Measurements from ENCODE around the gene GRIN1. TPM values are rescaled to one million over a fixed set of nuclear protein-coding genes. Genes with fewer than 3 reads are reported as not detected.

The GRIN1 gene
- total and polyA plus RNA-seq, 10 of the 15 experiments (the other 5 are each of a cell fraction or from before 2014, with no cell fraction given), result 0.05 to 0.10 (median 0.06) TPM; not detected in 6

- TF ChIP-seq CUX1 (IDR thresholded peaks at IDR 0.05; ENCODE audit: insufficient replicate concordance, low read depth, low read length) (no peak), SMAD5 (IDR thresholded peaks at IDR 0.05; ENCODE audit: low read depth) (no peak), HSF1 (IDR thresholded peaks at IDR 0.05; ENCODE audit: low read depth, low read length) (no peak), STAT1 (conservative IDR thresholded peaks at IDR 0.05) (0 out of 2 replicates have a peak, but pooled peaks have one; percentile 28), USF1 (IDR thresholded peaks at IDR 0.05; ENCODE audit: borderline replicate concordance, extremely low read length, insufficient read depth, low read depth, low read length) (no peak), ZNF217 (IDR thresholded peaks at IDR 0.05) (no peak), CBFB (IDR thresholded peaks at IDR 0.05; ENCODE audit: low read depth) (peak; percentile 65; the same call in 1 of the 2 replicates), BMI1 (IDR thresholded peaks at IDR 0.05; ENCODE audit: borderline replicate concordance) (no peak), JUND (IDR thresholded peaks at IDR 0.05; ENCODE audit: low read depth, low read length) (peak; percentile 50; the same call in 1 of the 2 replicates), NR2C2 (IDR thresholded peaks at IDR 0.05; ENCODE audit: borderline replicate concordance, control insufficient read depth, insufficient read length, low read depth) (no peak), PML (IDR thresholded peaks at IDR 0.05; ENCODE audit: low read length) (no peak), TARDBP (IDR thresholded peaks at IDR 0.05; ENCODE audit: borderline replicate concordance) (no peak), SRF (IDR thresholded peaks at IDR 0.05; ENCODE audit: low read depth in 2 of 2, low read length in 2 of 2) (peak in 1 of 2 experiments; percentile 39; a peak in 1 of 4 replicates), PRDM15 (CRISPR knock-in tag; IDR thresholded peaks at IDR 0.05) (no peak), CHD4 (IDR thresholded peaks at IDR 0.05) (no peak), NFXL1 (IDR thresholded peaks at IDR 0.05; ENCODE audit: borderline replicate concordance) (no peak), MYC (IDR thresholded peaks at IDR 0.05; ENCODE audit: insufficient read depth, insufficient read length, insufficient replicate concordance, low read length, severe bottlenecking) (no peak)
Observed at GRCh38 chr9:137095664-137096517, 43.1 kb upstream of the GRIN1 start (continued).
